HCT116 (cell line): ENCODE results near the gene MYZAP. TPM values are rescaled to one million over a fixed set of nuclear protein-coding genes. Genes with fewer than 3 reads are reported as not detected.

Source experiments
- ATAC-seq: fragments of 200-7000 bp; cut with Tn5 transposase; 2 replicates; pipeline ENCODE4 v1.9.1; 2020; ENCODE audit warnings: mild to moderate bottlenecking, moderate library complexity
- BruUV-seq: library from RNA; stranded (reverse); fragments of 400-500 nt; replicated peaks from 2 replicates; lab custom pipeline; 2021; lab: Mats Ljungman, UMichigan
- CTCF ChIA-PET: fragments of 300-600 bp; sonication (Branson Sonifier 250); formaldehyde crosslinking; loops from one replicate; lab custom pipeline; 2021; ENCODE audit warnings: antibody characterized with exemption; lab: Charles Lee
- POLR2A ChIA-PET: fragments of 300-600, 350-600 bp; sonication (Branson Sonifier 250); formaldehyde crosslinking; loops from one replicate; lab custom pipeline; 2021; ENCODE audit warnings: antibody characterized with exemption; lab: Charles Lee
- RAD21 ChIA-PET, 2 experiments: fragments of 300-600 bp; sonication (Branson Sonifier 250); formaldehyde crosslinking; loops; one replicate each; lab custom pipeline; 2023; ENCODE audit warnings: low total read pairs in 2 of 2; ENCODE audit not compliant: uncharacterized antibody in 2 of 2, unreplicated experiment in 2 of 2, low non-redundant PET in 1 of 2; lab: Charles Lee
- DNase-seq: peaks from one replicate; pipeline ENCODE4 v3.0.0-alpha.2; 2010; ENCODE audit warnings: low read depth, low spot score
- H2AFZ ChIP-seq: fragments of 200-600 bp; shearing (Covaris generic), sonication (generic); 2 replicates; pipeline ENCODE4 v1.6.1; 2017; ENCODE audit warnings: low read depth, mixed run types, mixed read lengths, antibody characterized with exemption, low read length; ENCODE audit not compliant: poor library complexity, severe bottlenecking
- H3K27ac ChIP-seq: 2 replicates; pipeline ENCODE4 v1.5.1; 2012; ENCODE audit warnings: low read depth, low read length
- H3K27me3 ChIP-seq: fragments of 200-600 bp; sonication (generic); 2 replicates; pipeline ENCODE4 v1.6.1; 2016; ENCODE audit warnings: mixed run types, low read length, mixed read lengths; ENCODE audit not compliant: insufficient read depth
- H3K36me3 ChIP-seq, 2 experiments: fragments of 200-500 bp in 1 of 2; fragments of 200-600 bp in 1 of 2; sonication (Bioruptor generic) in 1 of 2; sonication (generic) in 1 of 2; 2 replicates each; pipeline versions ENCODE4 v1.5.1 to v1.6.1; 2014 to 2016; ENCODE audit warnings: low read length in 2 of 2, inconsistent platforms in 1 of 2, mixed read lengths in 1 of 2, mixed run types in 1 of 2; ENCODE audit not compliant: insufficient read depth in 2 of 2, control insufficient read depth in 1 of 2
- H3K4me1 ChIP-seq, 2 experiments: fragments of 200-600 bp in 1 of 2; sonication (generic) in 1 of 2; 2 replicates each; pipeline versions ENCODE4 v1.5.1 to v1.6.1; 2012 to 2017; ENCODE audit warnings: low read length in 2 of 2, inconsistent platforms in 1 of 2, mild to moderate bottlenecking in 1 of 2, mixed read lengths in 1 of 2, mixed run types in 1 of 2, moderate library complexity in 1 of 2; ENCODE audit not compliant: insufficient read depth in 2 of 2, control insufficient read depth in 1 of 2
- H3K4me2 ChIP-seq: fragments of 200-600 bp; sonication (generic); 2 replicates; pipeline ENCODE4 v1.6.1; 2017; ENCODE audit warnings: mixed run types, low read length, mixed read lengths
- H3K4me3 ChIP-seq, 2 experiments: fragments of 200-600 bp in 1 of 2; sonication (generic) in 1 of 2; replicated peaks in 1 of 2; 2 replicates each; pipeline ENCODE4 v1.5.1; 2011 to 2016; ENCODE audit warnings: low read length in 2 of 2, control low read depth in 1 of 2, low read depth in 1 of 2, mild to moderate bottlenecking in 1 of 2, mixed read lengths in 1 of 2, mixed run types in 1 of 2
- H3K79me2 ChIP-seq: fragments of 200-600 bp; sonication (generic); 2 replicates; pipeline ENCODE4 v1.6.1; 2017; ENCODE audit warnings: mild to moderate bottlenecking, mixed run types, low read length, moderate library complexity, mixed read lengths; ENCODE audit not compliant: insufficient read depth
- H3K9ac ChIP-seq: fragments of 200-600 bp; sonication (generic); 2 replicates; pipeline ENCODE4 v1.6.1; 2016; ENCODE audit warnings: low read length, mixed read lengths
- H3K9me2 ChIP-seq: fragments of 200-600 bp; sonication (generic), shearing (Covaris generic); 2 replicates; pipeline ENCODE4 v1.6.1; 2017; ENCODE audit warnings: mixed run types, mild to moderate bottlenecking, moderate library complexity; ENCODE audit not compliant: insufficient read depth
- H3K9me3 ChIP-seq, 2 experiments: fragments of 200-500 bp in 1 of 2; fragments of 200-600 bp in 1 of 2; sonication (Bioruptor generic) in 1 of 2; sonication (generic) in 1 of 2; 2 replicates each; pipeline ENCODE4 v1.6.1; 2014 to 2017; ENCODE audit warnings: low read length in 2 of 2, mixed read lengths in 2 of 2, inconsistent platforms in 1 of 2, low read depth in 1 of 2, mild to moderate bottlenecking in 1 of 2, mixed run types in 1 of 2, moderate library complexity in 1 of 2; ENCODE audit not compliant: control insufficient read depth in 1 of 2, insufficient read depth in 1 of 2
- H4K20me1 ChIP-seq: fragments of 200-600 bp; sonication (generic), shearing (Covaris generic); 2 replicates; pipeline ENCODE4 v1.6.1; 2017; ENCODE audit warnings: mixed run types, mild to moderate bottlenecking, moderate library complexity; ENCODE audit not compliant: insufficient read depth
- CBX3 ChIP-seq: IDR thresholded peaks from 2 replicates; pipeline ENCODE4 v1.6.1; 2012; ENCODE audit warnings: low read depth
- EGR1 ChIP-seq: IDR thresholded peaks from 2 replicates; pipeline ENCODE4 v1.6.1; 2012; ENCODE audit warnings: low read depth
- ELF1 ChIP-seq: IDR thresholded peaks from 2 replicates; pipeline ENCODE4 v1.6.1; 2012; ENCODE audit warnings: low read depth, borderline replicate concordance
- EZH2 ChIP-seq: fragments of 200-600 bp; sonication (generic); IDR thresholded peaks from 2 replicates; pipeline ENCODE4 v1.6.1; 2017; ENCODE audit warnings: antibody characterized with exemption, mixed run types
- EZH2phosphoT487 ChIP-seq: fragments of 200-600 bp; IDR thresholded peaks from 2 replicates; pipeline ENCODE4 v1.6.1; 2018; ENCODE audit warnings: antibody characterized with exemption, borderline replicate concordance
- FOSL1 ChIP-seq: IDR thresholded peaks from 2 replicates; pipeline ENCODE4 v1.6.1; 2012; ENCODE audit warnings: low read depth
- SIN3A ChIP-seq: IDR thresholded peaks from 2 replicates; pipeline ENCODE4 v1.6.1; 2012; ENCODE audit warnings: low read depth
- YY1 ChIP-seq: IDR thresholded peaks from 2 replicates; pipeline ENCODE4 v1.6.1; 2011; ENCODE audit warnings: low read length, low read depth, moderate library complexity, mild to moderate bottlenecking; ENCODE audit not compliant: insufficient replicate concordance; ENCODE audit errors: extremely low read depth
- ZBTB33 ChIP-seq: IDR thresholded peaks from 2 replicates; pipeline ENCODE4 v1.6.1; 2011; ENCODE audit warnings: mild to moderate bottlenecking, low read length, moderate library complexity; ENCODE audit not compliant: insufficient replicate concordance; ENCODE audit errors: extremely low read depth
- ZNF274 ChIP-seq: fragments of 200-500 bp; sonication (Bioruptor generic); IDR thresholded peaks from 2 replicates; pipeline ENCODE4 v1.6.1; 2014; ENCODE audit warnings: mild to moderate bottlenecking, low read depth, low read length, inconsistent platforms
- intact Hi-C: fragments of 100-400 bp; cut with micrococcal nuclease; formaldehyde crosslinking; loops from 2 replicates; pipeline ENCODE4 v1.10.0; 2022
- total RNA-seq: library from RNA; stranded (reverse); gene quantifications from one replicate; pipeline ENCODE4 v1.2.1, GENCODE V29; 2021; ENCODE audit not compliant: unreplicated experiment
- TF ChIP-seq, protein P1 (sequence below), 3 experiments: fragments of 200-600 bp in 1 of 3; sonication (generic) in 1 of 3; IDR thresholded peaks in 2 of 3; conservative IDR thresholded peaks in 1 of 3; 2 replicates each; pipeline ENCODE4 v1.5.1; 2012 to 2017; ENCODE audit warnings: low read depth in 2 of 3, low read length in 2 of 3, antibody characterized with exemption in 1 of 3, borderline replicate concordance in 1 of 3, control low read depth in 1 of 3, mild to moderate bottlenecking in 1 of 3, mixed read lengths in 1 of 3, mixed run types in 1 of 3, moderate library complexity in 1 of 3; ENCODE audit not compliant: insufficient read depth in 1 of 3

The MYZAP gene
- total RNA-seq, 1 experiment from 2014 or later: 5.8 TPM

GRCh38 chr15:57619746-57620145 lies 28.0 kb downstream of the MYZAP start:
- RAD21 ChIA-PET: no interaction called here
- H3K27me3 ChIP-seq: no peaks in the 10 kb centered on the region
- DNase-seq: no peak

DNA sequence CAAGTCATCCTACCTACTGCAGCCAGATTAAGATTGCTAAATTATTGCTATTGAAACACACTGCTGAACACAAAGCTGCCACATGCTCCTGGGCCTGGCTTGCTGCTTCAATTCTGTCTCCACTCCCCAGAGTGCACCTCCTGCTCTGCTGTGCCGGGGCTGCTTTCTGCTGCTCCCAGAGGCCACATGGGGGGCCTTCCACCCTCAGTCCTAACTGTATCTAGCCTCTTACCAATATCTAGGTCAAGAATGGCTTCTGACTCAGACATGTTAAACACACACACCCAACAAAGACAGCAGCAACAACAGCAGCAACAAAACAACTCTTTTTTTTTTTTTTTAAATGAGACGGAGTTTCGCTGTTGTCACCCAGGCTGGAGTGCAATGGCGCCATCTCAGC lies 33.0 kb downstream of the MYZAP start:
- Histone ChIP-seq H3K4me3 (no peak overlapping the region), H3K36me3 (no peaks in the 10 kb centered on the region), H2AFZ (no peak overlapping the region), H3K9me3 (no peaks in the 10 kb centered on the region), H3K79me2 (no peaks in the 10 kb centered on the region), H3K27me3 (no peaks in the 10 kb centered on the region), H4K20me1 (no peaks in the 10 kb centered on the region), H3K9ac (no peak overlapping the region), H3K4me1 (peaks cover 2 to 3% of the 10 kb centered on the region in 2 experiments; a peak in 1 of 4 replicates), H3K4me2 (no peak overlapping the region), H3K9me2 (no peaks in the 10 kb centered on the region), H3K27ac (no peak overlapping the region)
- CTCF ChIA-PET: interaction anchor here (1.5 kb wide), 1 partner anchor 65 kb away, joined by 3 read pairs; no protein-coding TSS in a partner anchor
- intact Hi-C loops: no loop called here
- DNase-seq: no peak
- RAD21 ChIA-PET: no interaction called here
- no TSS peak for BruUV-seq
- ATAC-seq: no peak; the same call in 1 of the 2 replicates
- POLR2A ChIA-PET: no interaction called here
- TF ChIP-seq FOSL1 (no peak), YY1 (no peak), ZBTB33 (no peak), CBX3 (no peak), SIN3A (no peak), EZH2 (no peak), ELF1 (no peak)
- TF ChIP-seq, protein P1, sequence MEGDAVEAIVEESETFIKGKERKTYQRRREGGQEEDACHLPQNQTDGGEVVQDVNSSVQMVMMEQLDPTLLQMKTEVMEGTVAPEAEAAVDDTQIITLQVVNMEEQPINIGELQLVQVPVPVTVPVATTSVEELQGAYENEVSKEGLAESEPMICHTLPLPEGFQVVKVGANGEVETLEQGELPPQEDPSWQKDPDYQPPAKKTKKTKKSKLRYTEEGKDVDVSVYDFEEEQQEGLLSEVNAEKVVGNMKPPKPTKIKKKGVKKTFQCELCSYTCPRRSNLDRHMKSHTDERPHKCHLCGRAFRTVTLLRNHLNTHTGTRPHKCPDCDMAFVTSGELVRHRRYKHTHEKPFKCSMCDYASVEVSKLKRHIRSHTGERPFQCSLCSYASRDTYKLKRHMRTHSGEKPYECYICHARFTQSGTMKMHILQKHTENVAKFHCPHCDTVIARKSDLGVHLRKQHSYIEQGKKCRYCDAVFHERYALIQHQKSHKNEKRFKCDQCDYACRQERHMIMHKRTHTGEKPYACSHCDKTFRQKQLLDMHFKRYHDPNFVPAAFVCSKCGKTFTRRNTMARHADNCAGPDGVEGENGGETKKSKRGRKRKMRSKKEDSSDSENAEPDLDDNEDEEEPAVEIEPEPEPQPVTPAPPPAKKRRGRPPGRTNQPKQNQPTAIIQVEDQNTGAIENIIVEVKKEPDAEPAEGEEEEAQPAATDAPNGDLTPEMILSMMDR (IDR thresholded peaks at IDR 0.05 in 2 of 3, conservative IDR thresholded peaks at IDR 0.05 in 1 of 3; ENCODE audit: borderline replicate concordance in 1 of 3, insufficient read depth in 1 of 3, low read depth in 2 of 3, low read length in 2 of 3): no peak

More at GRCh38 chr15:57619746-57620145, 28.0 kb downstream of the MYZAP start:
- no peak overlapping the region for H3K9ac ChIP-seq
- no peak for TF ChIP-seq YY1
- TF ChIP-seq EGR1: no peak
- no peak for TF ChIP-seq FOSL1
- no peak for TF ChIP-seq EZH2phosphoT487
- TF ChIP-seq CBX3: no peak
- TF ChIP-seq, protein P1 (IDR thresholded peaks at IDR 0.05 in 2 of 3, conservative IDR thresholded peaks at IDR 0.05 in 1 of 3; ENCODE audit: borderline replicate concordance in 1 of 3, insufficient read depth in 1 of 3, low read depth in 2 of 3, low read length in 2 of 3): peak in 1 of 3 experiments; percentile 29; a peak in 1 of 6 replicates
- no peak for TF ChIP-seq ZNF274
- H4K20me1 ChIP-seq: no peaks in the 10 kb centered on the region
- H2AFZ ChIP-seq: no peak overlapping the region
- POLR2A ChIA-PET: no interaction called here
- CTCF ChIA-PET: interaction anchor here (0.9 to 2.3 kb wide), 4 partner anchors 9 to 78 kb away, joined by 3 to 10 read pairs (median 3); no protein-coding TSS in a partner anchor
- no peaks in the 10 kb centered on the region for H3K36me3 ChIP-seq
- no peak overlapping the region for H3K4me2 ChIP-seq
- H3K9me2 ChIP-seq: no peaks in the 10 kb centered on the region
- no peak overlapping the region for H3K4me3 ChIP-seq
- peaks cover 2 to 4% of the 10 kb centered on the region in 2 experiments; a peak in 1 of 4 replicates for H3K4me1 ChIP-seq
- no peak overlapping the region for H3K27ac ChIP-seq
- ATAC-seq: peak; percentile 80
- BruUV-seq: no TSS peak
- no peaks in the 10 kb centered on the region for H3K79me2 ChIP-seq
- H3K9me3 ChIP-seq: no peaks in the 10 kb centered on the region
- intact Hi-C loops: no loop called here
